ENCODE results near the gene BMPER. TPM values are rescaled to one million over a fixed set of nuclear protein-coding genes. Genes with fewer than 3 reads are reported as not detected.
A peak's percentile ranks its signal among the peaks of the same experiment; 100 is the strongest.

BMPER gene
- total RNA-seq, 1 donor from 2014 or later: 7.4 TPM

GRCh38 chr7:34026481-34027190, 121.3 kb downstream of the BMPER start:
- DNase-seq (no peak), ATAC-seq (no peak)
- no peaks in the 10 kb centered on the region for H3K4me1 ChIP-seq
- H3K27me3 ChIP-seq (ENCODE audit: low read depth): no peaks in the 10 kb centered on the region
- H3K36me3 ChIP-seq: no peaks in the 10 kb centered on the region
- H3K9me3 ChIP-seq: no peaks in the 10 kb centered on the region
- H3K4me3 ChIP-seq: no peak overlapping the region
- TF ChIP-seq CTCF (IDR thresholded peaks at IDR 0.05): no peak
- H3K27ac ChIP-seq: no peak overlapping the region
- intact Hi-C loops (cut with DNase I): no loop called here

DNA sequence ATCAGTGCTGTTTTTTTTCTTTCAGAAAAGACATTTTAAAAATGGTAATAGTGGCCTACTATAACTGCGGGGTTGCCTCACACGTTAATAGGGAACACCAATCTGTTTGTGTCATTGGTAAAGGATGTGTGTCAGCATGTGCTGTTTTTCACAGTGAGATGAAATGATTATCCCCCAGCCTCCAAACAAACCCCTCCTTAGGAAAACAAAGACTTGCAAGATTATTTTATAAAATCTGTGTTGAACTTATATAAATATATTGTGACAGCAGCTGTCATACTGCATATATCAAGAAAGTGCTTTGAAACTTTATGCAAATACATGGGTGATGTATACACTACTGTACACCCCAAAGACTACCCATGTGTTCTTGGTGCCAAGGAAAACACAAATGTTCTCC, 125.8 kb downstream of the BMPER start:
- Histone ChIP-seq H3K4me3 (no peak overlapping the region), H3K4me1 (peaks cover 9% of the 10 kb centered on the region), H3K36me3 (no peaks in the 10 kb centered on the region), H3K27me3 (ENCODE audit: low read depth) (no peaks in the 10 kb centered on the region), H3K27ac (no peak overlapping the region), H3K9me3 (no peaks in the 10 kb centered on the region)
- no peak for TF ChIP-seq CTCF (IDR thresholded peaks at IDR 0.05)
- intact Hi-C loops (cut with DNase I): no loop called here
- ATAC-seq (no peak), DNase-seq (no peak)

GRCh38 chr7:34034728-34035127, 129.4 kb downstream of the BMPER start:
- H3K36me3 ChIP-seq: no peaks in the 10 kb centered on the region
- TF ChIP-seq CTCF (IDR thresholded peaks at IDR 0.05): no peak
- no peak overlapping the region for H3K27ac ChIP-seq
- no peaks in the 10 kb centered on the region for H3K27me3 ChIP-seq (ENCODE audit: low read depth)
- intact Hi-C loops (cut with DNase I): no loop called here
- DNase-seq (no peak), ATAC-seq (no peak)
- H3K4me3 ChIP-seq: no peak overlapping the region
- peaks cover 17% of the 10 kb centered on the region for H3K4me1 ChIP-seq
- no peaks in the 10 kb centered on the region for H3K9me3 ChIP-seq

GRCh38 chr7:34036051-34036920, 130.9 kb downstream of the BMPER start:
- H3K36me3 ChIP-seq: no peaks in the 10 kb centered on the region
- H3K4me1 ChIP-seq: peaks cover 17% of the 10 kb centered on the region
- H3K27ac ChIP-seq: peak overlapping the region; percentile 7
- ATAC-seq: peak in 1 of 2 donors; percentile 58
- no peaks in the 10 kb centered on the region for H3K9me3 ChIP-seq
- H3K27me3 ChIP-seq (ENCODE audit: low read depth): no peaks in the 10 kb centered on the region
- no peak for TF ChIP-seq CTCF (IDR thresholded peaks at IDR 0.05)
- no peak overlapping the region for H3K4me3 ChIP-seq
- intact Hi-C loops (cut with DNase I): no loop called here
- no peak for DNase-seq

DNA sequence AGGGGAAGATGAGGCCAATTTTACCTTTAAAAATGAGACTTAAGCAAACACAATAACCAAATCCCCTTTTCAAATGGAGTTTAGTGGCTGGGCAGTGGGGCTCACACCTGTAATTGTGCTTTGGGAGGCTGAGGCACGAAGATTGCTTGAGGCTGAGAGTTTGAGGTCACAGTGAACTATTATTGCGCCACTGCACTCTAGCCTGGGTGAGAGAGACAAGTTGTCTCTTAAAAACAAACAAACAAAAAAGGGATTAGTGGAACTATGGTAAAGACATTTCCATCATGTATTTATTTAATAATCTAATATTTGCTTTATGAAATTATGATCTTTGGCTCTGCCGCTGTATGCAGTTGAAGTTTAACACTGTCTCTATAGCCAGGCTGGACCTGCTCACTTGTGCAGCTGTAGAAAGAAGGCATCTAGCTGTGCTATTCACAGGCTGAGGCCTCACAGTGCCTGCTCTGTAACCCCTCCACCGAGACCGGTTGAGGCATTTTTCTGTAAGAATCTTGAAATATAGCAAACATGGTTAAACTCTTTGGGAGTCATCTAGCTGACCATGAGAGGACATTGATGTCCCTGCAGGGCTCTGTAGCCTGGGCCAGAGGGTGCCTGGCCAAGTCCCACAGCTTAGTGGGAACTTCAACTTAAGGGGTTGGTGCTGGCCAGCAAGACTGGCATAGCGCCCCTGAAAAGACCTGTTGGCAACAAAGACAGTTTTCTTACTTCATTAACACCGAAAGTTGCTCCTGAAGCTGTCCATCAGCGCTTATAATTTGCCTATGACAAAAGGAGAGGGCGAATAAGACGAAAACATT, 131.8 kb downstream of the BMPER start:
- intact Hi-C loops (cut with DNase I): no loop called here
- peak in 1 of 2 donors; percentile 39 for ATAC-seq
- H3K4me1 ChIP-seq: peaks cover 17% of the 10 kb centered on the region
- H3K27me3 ChIP-seq (ENCODE audit: low read depth): no peaks in the 10 kb centered on the region
- no peak overlapping the region for H3K27ac ChIP-seq
- no peaks in the 10 kb centered on the region for H3K9me3 ChIP-seq
- TF ChIP-seq CTCF (IDR thresholded peaks at IDR 0.05): no peak
- H3K4me3 ChIP-seq: no peak overlapping the region
- no peak for DNase-seq
- H3K36me3 ChIP-seq: no peaks in the 10 kb centered on the region

Measured in lower lobe of right lung (tissue), 2 donors.